GM15510 (cell line): ENCODE measurements around the gene PRM3.

ENCODE experiments used
- POLR2A ChIP-seq: IDR thresholded peaks from 3 replicates; pipeline ENCODE4 v1.6.1; 2011; ENCODE audit warnings: borderline replicate concordance; ENCODE audit not compliant: insufficient read length; ENCODE audit errors: extremely low read depth

Gene PRM3

GRCh38 chr16:11224096-11224893 is 49.1 kb downstream of the PRM3 start:
- TF ChIP-seq POLR2A: peak; percentile 34
